ENCODE measurements around the gene STN1. TPM values are rescaled to one million over a fixed set of nuclear protein-coding genes. Genes with fewer than 3 reads are reported as not detected.

STN1 gene
- total and polyA plus RNA-seq, 9 of the 15 experiments (the other 6 are each of a cell fraction or from before 2014, with no cell fraction given), result 9.1 to 19.6 (median 13.8) TPM

- TF ChIP-seq NKRF (IDR thresholded peaks at IDR 0.05; ENCODE audit: borderline replicate concordance) (no peak; the same call in 1 of the 2 replicates), CHD1 (IDR thresholded peaks at IDR 0.05; ENCODE audit: low read length) (no peak), GABPB1 (CRISPR knock-in tag; IDR thresholded peaks at IDR 0.05) (0 out of 2 replicates have a peak, but pooled peaks have one; percentile 26), EHMT2 (IDR thresholded peaks at IDR 0.05) (no peak), ZNF449 (CRISPR knock-in tag; IDR thresholded peaks at IDR 0.05) (no peak), HMGN3 (IDR thresholded peaks at IDR 0.05; ENCODE audit: borderline replicate concordance, extremely low read depth, insufficient read length, low read depth, low read length) (no peak), MAFF (IDR thresholded peaks at IDR 0.05; ENCODE audit: low read length) (no peak), ZNF76 (CRISPR knock-in tag; IDR thresholded peaks at IDR 0.05; ENCODE audit: borderline replicate concordance) (no peak), HNRNPLL (IDR thresholded peaks at IDR 0.05; ENCODE audit: low read depth, low read length, poor library complexity, severe bottlenecking) (peak; percentile 93), ATF3 (IDR thresholded peaks at IDR 0.05) (no peak), ATF3 (CRISPR knock-in tag; conservative IDR thresholded peaks at IDR 0.05) (no peak), SMC3 (conservative IDR thresholded peaks at IDR 0.05; ENCODE audit: insufficient read depth, low read depth, low read length) (no peak), EWSR1 (IDR thresholded peaks at IDR 0.05; ENCODE audit: borderline replicate concordance, low read depth, partially characterized antibody) (no peak), GMEB1 (CRISPR knock-in tag; IDR thresholded peaks at IDR 0.05) (0 out of 2 replicates have a peak, but pooled peaks have one; percentile 21), ZC3H11A (IDR thresholded peaks at IDR 0.05; ENCODE audit: low read depth, low read length) (no peak), CREM (IDR thresholded peaks at IDR 0.05; ENCODE audit: low read depth) (peak; percentile 4; the same call in 1 of the 2 replicates), CBFA2T3 (IDR thresholded peaks at IDR 0.05) (no peak), EP400 (IDR thresholded peaks at IDR 0.05) (peak; percentile 61; the same call in 1 of the 2 replicates), ID3 (CRISPR knock-in tag; IDR thresholded peaks at IDR 0.05) (no peak), ID3 (tag; IDR thresholded peaks at IDR 0.05) (0 out of 2 replicates have a peak, but pooled peaks have one; percentile 26), SAP30 (IDR thresholded peaks at IDR 0.05; ENCODE audit: borderline replicate concordance, insufficient read depth, low read depth, low read length, poor library complexity, severe bottlenecking) (peak; percentile 86)
These were observed 507 bp downstream of the STN1 start (continued) for GRCh38 chr10:103917302-103918052.

Measured in K562 (cell line).